ENCODE measurements around the gene KLHL12. TPM values are rescaled to one million over a fixed set of nuclear protein-coding genes. Genes with fewer than 3 reads are reported as not detected.

Gene KLHL12
- total RNA-seq, 1 experiment from 2014 or later, result 33.8 TPM

DNA sequence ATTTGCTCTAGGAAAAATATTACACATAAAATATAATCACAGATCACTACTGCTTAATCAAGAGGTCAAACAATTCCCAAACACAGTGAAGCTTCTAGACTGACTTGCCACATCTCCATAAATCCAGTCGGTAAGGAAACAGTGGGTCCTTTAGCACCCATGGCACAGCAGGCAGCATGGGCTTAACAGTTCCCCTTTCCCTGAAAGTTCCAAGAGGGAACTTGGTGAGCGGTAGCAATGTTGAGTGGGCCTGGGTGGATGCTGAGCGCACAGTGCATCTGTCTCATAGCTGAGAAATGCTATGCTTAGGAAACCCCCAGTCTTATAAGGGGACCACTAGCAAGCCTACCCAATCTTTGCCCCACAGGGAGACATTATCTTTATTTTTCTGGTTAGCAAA is 47.8 kb upstream of the KLHL12 start:
- RAD21 ChIA-PET (ENCODE audit: low non-redundant PET in 1 of 2, low total read pairs in 2 of 2, uncharacterized antibody in 2 of 2, unreplicated experiment in 2 of 2), result no interaction called here
- DNase-seq (ENCODE audit: low read depth, low spot score) (no peak), ATAC-seq (no peak)
- Histone ChIP-seq H2AFZ (ENCODE audit: low read depth, low read length, poor library complexity, severe bottlenecking) (no peak overlapping the region), H3K4me1 (ENCODE audit: control insufficient read depth in 1 of 2, insufficient read depth in 2 of 2, low read length in 2 of 2) (no peaks in the 10 kb centered on the region), H3K36me3 (ENCODE audit: control insufficient read depth in 1 of 2, insufficient read depth in 2 of 2, low read length in 2 of 2) (no peaks in the 10 kb centered on the region), H3K27me3 (ENCODE audit: insufficient read depth, low read length) (peaks cover 13% of the 10 kb centered on the region), H3K4me3 (replicated peaks in 1 of 2; ENCODE audit: low read depth in 1 of 2, low read length in 2 of 2) (no peak overlapping the region), H3K9me3 (ENCODE audit: control insufficient read depth in 1 of 2, insufficient read depth in 1 of 2, low read depth in 1 of 2, low read length in 2 of 2) (no peaks in the 10 kb centered on the region), H3K79me2 (ENCODE audit: insufficient read depth, low read length) (no peaks in the 10 kb centered on the region), H3K4me2 (ENCODE audit: low read length) (no peak overlapping the region), H3K9me2 (ENCODE audit: insufficient read depth) (no peaks in the 10 kb centered on the region), H4K20me1 (ENCODE audit: insufficient read depth) (no peaks in the 10 kb centered on the region), H3K27ac (ENCODE audit: low read depth, low read length) (no peak overlapping the region), H3K9ac (ENCODE audit: low read length) (no peak overlapping the region)
- CTCF ChIA-PET, result no interaction called here
- no peak for TF ChIP-seq SP1 (IDR thresholded peaks at IDR 0.05; ENCODE audit: low read depth)
- no peak for TF ChIP-seq RAD21 (IDR thresholded peaks at IDR 0.05; ENCODE audit: low read depth)
- TF ChIP-seq YY1 (IDR thresholded peaks at IDR 0.05; ENCODE audit: extremely low read depth, insufficient replicate concordance, low read depth, low read length), result no peak
- intact Hi-C loops (cut with micrococcal nuclease), result no loop called here
- POLR2A ChIA-PET, result no interaction called here
- BruUV-seq (replicated peaks), result no TSS peak

DNA sequence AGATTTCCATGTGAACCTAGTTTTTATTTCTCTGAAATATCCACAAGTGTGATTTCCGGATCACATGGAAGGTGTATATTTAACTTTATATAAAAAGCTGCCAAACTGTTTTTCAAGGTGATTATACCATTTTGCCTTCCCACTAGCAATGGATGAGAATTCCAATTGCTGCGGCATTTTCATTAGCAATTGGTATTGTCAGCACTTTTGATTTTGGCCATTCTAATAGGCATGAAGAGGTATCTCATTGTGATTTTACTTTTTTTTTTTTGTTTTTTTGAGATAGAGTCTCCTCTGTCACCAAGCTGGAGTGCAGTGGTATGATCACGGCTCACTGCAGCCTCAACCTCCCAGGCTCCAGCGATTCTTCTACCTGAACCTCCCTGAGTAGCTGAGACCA is 45.0 kb upstream of the KLHL12 start:
- H2AFZ ChIP-seq (ENCODE audit: low read depth, low read length, poor library complexity, severe bottlenecking), result peak overlapping the region; percentile 11
- H3K27ac ChIP-seq (ENCODE audit: low read depth, low read length), result no peak overlapping the region
- DNase-seq (ENCODE audit: low read depth, low spot score), result no peak
- H3K27me3 ChIP-seq (ENCODE audit: insufficient read depth, low read length), result peaks cover 8% of the 10 kb centered on the region; the same call in 1 of the 2 replicates
- H3K9ac ChIP-seq (ENCODE audit: low read length), result no peak overlapping the region
- no peaks in the 10 kb centered on the region for H3K79me2 ChIP-seq (ENCODE audit: insufficient read depth, low read length)
- H4K20me1 ChIP-seq (ENCODE audit: insufficient read depth), result no peaks in the 10 kb centered on the region
- ATAC-seq, result no peak
- no peaks in the 10 kb centered on the region for H3K9me2 ChIP-seq (ENCODE audit: insufficient read depth)
- RAD21 ChIA-PET (ENCODE audit: low non-redundant PET in 1 of 2, low total read pairs in 2 of 2, uncharacterized antibody in 2 of 2, unreplicated experiment in 2 of 2), result no interaction called here
- no peak overlapping the region for H3K4me2 ChIP-seq (ENCODE audit: low read length)
- POLR2A ChIA-PET, result no interaction called here
- intact Hi-C loops (cut with micrococcal nuclease), result no loop called here
- BruUV-seq (replicated peaks), result no TSS peak
- no peak overlapping the region for H3K4me3 ChIP-seq (replicated peaks in 1 of 2; ENCODE audit: low read depth in 1 of 2, low read length in 2 of 2)
- CTCF ChIA-PET, result no interaction called here
- H3K4me1 ChIP-seq (ENCODE audit: control insufficient read depth in 1 of 2, insufficient read depth in 2 of 2, low read length in 2 of 2), result peaks cover 5 to 16% of the 10 kb centered on the region in 2 experiments
- no peaks in the 10 kb centered on the region for H3K9me3 ChIP-seq (ENCODE audit: control insufficient read depth in 1 of 2, insufficient read depth in 1 of 2, low read depth in 1 of 2, low read length in 2 of 2)
- no peaks in the 10 kb centered on the region for H3K36me3 ChIP-seq (ENCODE audit: control insufficient read depth in 1 of 2, insufficient read depth in 2 of 2, low read length in 2 of 2)
- no peak for TF ChIP-seq CBX3 (IDR thresholded peaks at IDR 0.05; ENCODE audit: low read depth)
- TF ChIP-seq SP1 (IDR thresholded peaks at IDR 0.05; ENCODE audit: low read depth), result no peak
- TF ChIP-seq ZNF274 (IDR thresholded peaks at IDR 0.05; ENCODE audit: low read depth, low read length), result no peak
- TF ChIP-seq ZFX (IDR thresholded peaks at IDR 0.05), result no peak
- TF ChIP-seq EGR1 (IDR thresholded peaks at IDR 0.05; ENCODE audit: low read depth), result no peak
- TF ChIP-seq, protein P1, sequence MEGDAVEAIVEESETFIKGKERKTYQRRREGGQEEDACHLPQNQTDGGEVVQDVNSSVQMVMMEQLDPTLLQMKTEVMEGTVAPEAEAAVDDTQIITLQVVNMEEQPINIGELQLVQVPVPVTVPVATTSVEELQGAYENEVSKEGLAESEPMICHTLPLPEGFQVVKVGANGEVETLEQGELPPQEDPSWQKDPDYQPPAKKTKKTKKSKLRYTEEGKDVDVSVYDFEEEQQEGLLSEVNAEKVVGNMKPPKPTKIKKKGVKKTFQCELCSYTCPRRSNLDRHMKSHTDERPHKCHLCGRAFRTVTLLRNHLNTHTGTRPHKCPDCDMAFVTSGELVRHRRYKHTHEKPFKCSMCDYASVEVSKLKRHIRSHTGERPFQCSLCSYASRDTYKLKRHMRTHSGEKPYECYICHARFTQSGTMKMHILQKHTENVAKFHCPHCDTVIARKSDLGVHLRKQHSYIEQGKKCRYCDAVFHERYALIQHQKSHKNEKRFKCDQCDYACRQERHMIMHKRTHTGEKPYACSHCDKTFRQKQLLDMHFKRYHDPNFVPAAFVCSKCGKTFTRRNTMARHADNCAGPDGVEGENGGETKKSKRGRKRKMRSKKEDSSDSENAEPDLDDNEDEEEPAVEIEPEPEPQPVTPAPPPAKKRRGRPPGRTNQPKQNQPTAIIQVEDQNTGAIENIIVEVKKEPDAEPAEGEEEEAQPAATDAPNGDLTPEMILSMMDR (IDR thresholded peaks at IDR 0.05 in 2 of 3, conservative IDR thresholded peaks at IDR 0.05 in 1 of 3; ENCODE audit: borderline replicate concordance in 1 of 3, insufficient read depth in 1 of 3, low read depth in 2 of 3, low read length in 2 of 3), result no peak
- TF ChIP-seq, protein P2, sequence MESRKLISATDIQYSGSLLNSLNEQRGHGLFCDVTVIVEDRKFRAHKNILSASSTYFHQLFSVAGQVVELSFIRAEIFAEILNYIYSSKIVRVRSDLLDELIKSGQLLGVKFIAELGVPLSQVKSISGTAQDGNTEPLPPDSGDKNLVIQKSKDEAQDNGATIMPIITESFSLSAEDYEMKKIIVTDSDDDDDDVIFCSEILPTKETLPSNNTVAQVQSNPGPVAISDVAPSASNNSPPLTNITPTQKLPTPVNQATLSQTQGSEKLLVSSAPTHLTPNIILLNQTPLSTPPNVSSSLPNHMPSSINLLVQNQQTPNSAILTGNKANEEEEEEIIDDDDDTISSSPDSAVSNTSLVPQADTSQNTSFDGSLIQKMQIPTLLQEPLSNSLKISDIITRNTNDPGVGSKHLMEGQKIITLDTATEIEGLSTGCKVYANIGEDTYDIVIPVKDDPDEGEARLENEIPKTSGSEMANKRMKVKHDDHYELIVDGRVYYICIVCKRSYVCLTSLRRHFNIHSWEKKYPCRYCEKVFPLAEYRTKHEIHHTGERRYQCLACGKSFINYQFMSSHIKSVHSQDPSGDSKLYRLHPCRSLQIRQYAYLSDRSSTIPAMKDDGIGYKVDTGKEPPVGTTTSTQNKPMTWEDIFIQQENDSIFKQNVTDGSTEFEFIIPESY (IDR thresholded peaks at IDR 0.05; ENCODE audit: extremely low read depth, insufficient replicate concordance, low read length), result no peak
- TF ChIP-seq, protein P3, sequence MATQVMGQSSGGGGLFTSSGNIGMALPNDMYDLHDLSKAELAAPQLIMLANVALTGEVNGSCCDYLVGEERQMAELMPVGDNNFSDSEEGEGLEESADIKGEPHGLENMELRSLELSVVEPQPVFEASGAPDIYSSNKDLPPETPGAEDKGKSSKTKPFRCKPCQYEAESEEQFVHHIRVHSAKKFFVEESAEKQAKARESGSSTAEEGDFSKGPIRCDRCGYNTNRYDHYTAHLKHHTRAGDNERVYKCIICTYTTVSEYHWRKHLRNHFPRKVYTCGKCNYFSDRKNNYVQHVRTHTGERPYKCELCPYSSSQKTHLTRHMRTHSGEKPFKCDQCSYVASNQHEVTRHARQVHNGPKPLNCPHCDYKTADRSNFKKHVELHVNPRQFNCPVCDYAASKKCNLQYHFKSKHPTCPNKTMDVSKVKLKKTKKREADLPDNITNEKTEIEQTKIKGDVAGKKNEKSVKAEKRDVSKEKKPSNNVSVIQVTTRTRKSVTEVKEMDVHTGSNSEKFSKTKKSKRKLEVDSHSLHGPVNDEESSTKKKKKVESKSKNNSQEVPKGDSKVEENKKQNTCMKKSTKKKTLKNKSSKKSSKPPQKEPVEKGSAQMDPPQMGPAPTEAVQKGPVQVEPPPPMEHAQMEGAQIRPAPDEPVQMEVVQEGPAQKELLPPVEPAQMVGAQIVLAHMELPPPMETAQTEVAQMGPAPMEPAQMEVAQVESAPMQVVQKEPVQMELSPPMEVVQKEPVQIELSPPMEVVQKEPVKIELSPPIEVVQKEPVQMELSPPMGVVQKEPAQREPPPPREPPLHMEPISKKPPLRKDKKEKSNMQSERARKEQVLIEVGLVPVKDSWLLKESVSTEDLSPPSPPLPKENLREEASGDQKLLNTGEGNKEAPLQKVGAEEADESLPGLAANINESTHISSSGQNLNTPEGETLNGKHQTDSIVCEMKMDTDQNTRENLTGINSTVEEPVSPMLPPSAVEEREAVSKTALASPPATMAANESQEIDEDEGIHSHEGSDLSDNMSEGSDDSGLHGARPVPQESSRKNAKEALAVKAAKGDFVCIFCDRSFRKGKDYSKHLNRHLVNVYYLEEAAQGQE (IDR thresholded peaks at IDR 0.05; ENCODE audit: low read depth), result no peak
- TF ChIP-seq CEBPB (IDR thresholded peaks at IDR 0.05; ENCODE audit: low read depth), result no peak
- TF ChIP-seq EZH2phosphoT487 (IDR thresholded peaks at IDR 0.05; ENCODE audit: borderline replicate concordance), result no peak
- no peak for TF ChIP-seq EZH2 (IDR thresholded peaks at IDR 0.05)
- TF ChIP-seq FOSL1 (IDR thresholded peaks at IDR 0.05; ENCODE audit: low read depth), result no peak
- TF ChIP-seq JUND (IDR thresholded peaks at IDR 0.05), result no peak
